ENCODE results near the gene NME2.
"Not testable (repeated sequence)": the region's sequence is repeated elsewhere in the genome, so short reads cannot be mapped to it uniquely, and the experiment has no call there.

NME2 gene

DNA sequence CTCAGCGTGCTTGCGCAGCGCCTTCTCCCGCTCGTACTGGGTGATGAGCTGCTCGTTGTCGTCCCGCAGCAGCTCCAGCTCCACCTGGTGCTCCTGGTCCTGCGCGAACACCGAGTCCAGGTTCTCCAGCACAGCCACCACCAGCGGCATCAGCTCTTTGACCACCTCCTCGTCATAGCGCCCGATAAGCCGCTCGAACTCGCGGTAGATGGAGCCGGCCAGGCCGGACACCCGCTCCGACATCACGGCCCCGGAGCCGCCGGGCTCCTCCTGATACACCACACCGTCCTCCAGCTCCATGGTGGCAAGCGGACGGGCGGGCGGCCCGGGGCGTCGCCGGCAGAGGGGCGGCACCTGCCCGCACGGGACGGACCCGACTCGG, 45.9 kb upstream of the NME2 start:
- Histone ChIP-seq H2AFZ (ENCODE audit: low read length) (peak overlapping the region; percentile 89), H3K27me3 (ENCODE audit: insufficient read depth, low read length, poor library complexity, severe bottlenecking) (no peaks in the 10 kb centered on the region), H3K9ac (ENCODE audit: low read depth, low read length, poor library complexity, severe bottlenecking) (peak overlapping the region; percentile 87), H4K20me1 (ENCODE audit: insufficient read depth, low read length, poor library complexity, severe bottlenecking) (peaks cover 40% of the 10 kb centered on the region), H3K9me2 (replicated peaks; ENCODE audit: low read depth, low read length) (no peaks in the 10 kb centered on the region), H3K4me2 (ENCODE audit: low read depth, low read length, poor library complexity, severe bottlenecking) (peak overlapping the region; percentile 98), H3F3A (ENCODE audit: low read depth) (no peaks in the 10 kb centered on the region; the same call in 1 of the 2 replicates), H3K79me2 (ENCODE audit: insufficient read depth, low read length) (peaks cover 52% of the 10 kb centered on the region), H3K9me3 (ENCODE audit: insufficient read depth, low read depth, low read length) (no peaks in the 10 kb centered on the region), H3K36me3 (ENCODE audit: insufficient read depth, low read length) (no peaks in the 10 kb centered on the region), H3K4me3 (ENCODE audit: low read length, poor library complexity, severe bottlenecking) (peak overlapping the region; percentile 98), H3K4me1 (ENCODE audit: insufficient read depth, low read length, poor library complexity, severe bottlenecking) (peaks cover 40% of the 10 kb centered on the region)
- TF ChIP-seq, protein P1, sequence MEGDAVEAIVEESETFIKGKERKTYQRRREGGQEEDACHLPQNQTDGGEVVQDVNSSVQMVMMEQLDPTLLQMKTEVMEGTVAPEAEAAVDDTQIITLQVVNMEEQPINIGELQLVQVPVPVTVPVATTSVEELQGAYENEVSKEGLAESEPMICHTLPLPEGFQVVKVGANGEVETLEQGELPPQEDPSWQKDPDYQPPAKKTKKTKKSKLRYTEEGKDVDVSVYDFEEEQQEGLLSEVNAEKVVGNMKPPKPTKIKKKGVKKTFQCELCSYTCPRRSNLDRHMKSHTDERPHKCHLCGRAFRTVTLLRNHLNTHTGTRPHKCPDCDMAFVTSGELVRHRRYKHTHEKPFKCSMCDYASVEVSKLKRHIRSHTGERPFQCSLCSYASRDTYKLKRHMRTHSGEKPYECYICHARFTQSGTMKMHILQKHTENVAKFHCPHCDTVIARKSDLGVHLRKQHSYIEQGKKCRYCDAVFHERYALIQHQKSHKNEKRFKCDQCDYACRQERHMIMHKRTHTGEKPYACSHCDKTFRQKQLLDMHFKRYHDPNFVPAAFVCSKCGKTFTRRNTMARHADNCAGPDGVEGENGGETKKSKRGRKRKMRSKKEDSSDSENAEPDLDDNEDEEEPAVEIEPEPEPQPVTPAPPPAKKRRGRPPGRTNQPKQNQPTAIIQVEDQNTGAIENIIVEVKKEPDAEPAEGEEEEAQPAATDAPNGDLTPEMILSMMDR (conservative IDR thresholded peaks at IDR 0.05; ENCODE audit: low read length), result no peak
- no peak for TF ChIP-seq EZH2phosphoT487 (IDR thresholded peaks at IDR 0.05; ENCODE audit: borderline replicate concordance)

- H3K9me3 ChIP-seq (ENCODE audit: insufficient read depth, low read depth, low read length), result no peaks in the 10 kb centered on the region
- H3K4me2 ChIP-seq (ENCODE audit: low read depth, low read length, poor library complexity, severe bottlenecking), result peak within 1 kb of the TSS; percentile 98
- no peaks in the 10 kb centered on the region for H3K9me2 ChIP-seq (replicated peaks; ENCODE audit: low read depth, low read length)
- H3K4me1 ChIP-seq (ENCODE audit: insufficient read depth, low read length, poor library complexity, severe bottlenecking), result peaks cover 40% of the 10 kb centered on the region
- peak within 1 kb of the TSS; percentile 98 for H3K4me3 ChIP-seq (ENCODE audit: low read length, poor library complexity, severe bottlenecking)
- H2AFZ ChIP-seq (ENCODE audit: low read length), result peak within 1 kb of the TSS; percentile 97
- TF ChIP-seq, protein P1 (conservative IDR thresholded peaks at IDR 0.05; ENCODE audit: low read length), result no peak
- no peak for TF ChIP-seq EZH2phosphoT487 (IDR thresholded peaks at IDR 0.05; ENCODE audit: borderline replicate concordance)
- H3K27me3 ChIP-seq (ENCODE audit: insufficient read depth, low read length, poor library complexity, severe bottlenecking), result no peaks in the 10 kb centered on the region
- no peaks in the 10 kb centered on the region for H3K36me3 ChIP-seq (ENCODE audit: insufficient read depth, low read length)
- peaks cover 39% of the 10 kb centered on the region for H4K20me1 ChIP-seq (ENCODE audit: insufficient read depth, low read length, poor library complexity, severe bottlenecking)
- no peaks in the 10 kb centered on the region; the same call in 1 of the 2 replicates for H3F3A ChIP-seq (ENCODE audit: low read depth)
- H3K9ac ChIP-seq (ENCODE audit: low read depth, low read length, poor library complexity, severe bottlenecking), result peak within 1 kb of the TSS; percentile 93
- H3K79me2 ChIP-seq (ENCODE audit: insufficient read depth, low read length), result peaks cover 46% of the 10 kb centered on the region
Observed at GRCh38 chr17:51120739-51121619, 45.2 kb upstream of the NME2 start, which contains the start of gene SPAG9. SPAG9 (minus strand) TSS chr17:51120868; CDS start chr17:51120656, 212 bp downstream.

DNA sequence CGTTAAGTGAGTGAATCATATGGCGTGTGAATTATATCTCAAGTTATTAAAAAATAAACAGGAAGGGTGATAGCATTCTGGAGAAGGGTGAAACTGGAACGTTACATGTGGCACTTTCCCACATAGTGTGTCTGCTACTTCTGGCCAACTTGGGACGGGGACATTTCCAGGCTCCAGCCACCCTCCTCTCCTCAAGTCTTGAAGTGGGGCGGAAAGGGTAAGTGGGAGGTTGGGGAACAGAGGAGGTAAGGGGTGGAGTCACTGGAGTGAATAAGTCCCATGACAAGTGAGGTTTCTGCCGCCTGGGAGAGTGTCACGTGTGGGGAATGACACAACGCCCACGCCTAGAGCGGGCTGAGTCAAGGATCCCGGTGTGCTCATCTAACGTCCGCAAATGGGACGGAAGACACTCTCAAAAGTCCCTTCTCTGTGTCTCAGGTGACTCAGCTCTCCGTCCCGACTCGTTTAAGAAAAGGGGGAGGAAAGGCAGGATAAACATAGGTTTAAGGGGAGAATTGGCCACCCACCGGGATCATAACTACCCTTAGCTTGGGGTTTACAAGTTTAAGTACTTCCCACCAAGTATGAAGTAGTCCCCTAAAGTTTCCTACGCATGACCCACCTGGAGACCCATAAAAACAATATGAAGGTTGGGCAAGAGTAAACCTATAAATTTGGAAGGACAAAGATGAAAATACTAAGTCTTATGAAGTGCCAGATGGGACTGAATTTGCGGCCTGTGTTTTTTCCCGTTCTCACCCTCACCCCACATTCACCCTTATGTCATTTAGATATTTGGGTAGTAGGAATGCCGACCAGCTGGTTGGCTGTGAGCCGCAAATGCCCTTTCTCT, 44.4 kb upstream of the NME2 start:
- Histone ChIP-seq H2AFZ (ENCODE audit: low read length) (peak overlapping the region; percentile 97; the same call in 1 of the 2 replicates), H3K9me2 (replicated peaks; ENCODE audit: low read depth, low read length) (no peaks in the 10 kb centered on the region), H4K20me1 (ENCODE audit: insufficient read depth, low read length, poor library complexity, severe bottlenecking) (peaks cover 30% of the 10 kb centered on the region), H3F3A (ENCODE audit: low read depth) (no peaks in the 10 kb centered on the region; the same call in 1 of the 2 replicates), H3K4me3 (ENCODE audit: low read length, poor library complexity, severe bottlenecking) (peak overlapping the region; percentile 98), H3K9me3 (ENCODE audit: insufficient read depth, low read depth, low read length) (no peaks in the 10 kb centered on the region), H3K4me1 (ENCODE audit: insufficient read depth, low read length, poor library complexity, severe bottlenecking) (peaks cover 32% of the 10 kb centered on the region), H3K36me3 (ENCODE audit: insufficient read depth, low read length) (no peaks in the 10 kb centered on the region), H3K9ac (ENCODE audit: low read depth, low read length, poor library complexity, severe bottlenecking) (peak overlapping the region; percentile 93), H3K27me3 (ENCODE audit: insufficient read depth, low read length, poor library complexity, severe bottlenecking) (no peaks in the 10 kb centered on the region), H3K4me2 (ENCODE audit: low read depth, low read length, poor library complexity, severe bottlenecking) (peak overlapping the region; percentile 94), H3K79me2 (ENCODE audit: insufficient read depth, low read length) (peaks cover 37% of the 10 kb centered on the region)
- TF ChIP-seq, protein P1 (conservative IDR thresholded peaks at IDR 0.05; ENCODE audit: low read length), result no peak
- no peak for TF ChIP-seq EZH2phosphoT487 (IDR thresholded peaks at IDR 0.05; ENCODE audit: borderline replicate concordance)

DNA sequence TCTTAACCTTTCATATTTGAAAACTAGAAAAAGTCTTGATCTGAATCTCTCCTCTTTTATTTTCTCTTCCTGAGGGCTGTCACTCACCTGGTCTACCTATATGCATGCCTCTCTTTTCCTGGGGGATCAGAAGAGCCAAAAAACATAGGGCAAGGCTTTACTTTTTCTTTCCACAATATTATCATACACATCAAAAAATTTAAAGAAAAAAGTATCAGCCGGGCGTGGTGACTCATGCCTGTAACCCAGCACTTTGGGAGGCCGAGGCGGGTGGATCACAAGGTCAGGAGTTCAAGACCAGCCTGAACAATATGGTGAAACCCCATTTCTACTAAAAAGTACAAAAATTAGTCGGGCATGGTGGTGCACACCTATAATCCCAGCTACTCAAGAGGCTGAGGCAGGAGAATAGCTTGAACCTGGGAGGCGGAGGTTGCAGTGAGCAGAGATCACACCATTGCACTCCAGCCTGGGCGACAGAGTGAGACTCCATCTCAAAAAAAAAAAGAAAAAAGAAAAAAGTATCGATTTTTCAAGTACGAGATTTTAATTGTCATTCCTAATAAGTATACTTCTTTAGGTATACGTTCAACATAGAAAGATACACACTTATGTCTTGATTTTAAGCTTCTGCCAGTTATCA, 43.6 kb upstream of the NME2 start:
- Histone ChIP-seq H4K20me1 (ENCODE audit: insufficient read depth, low read length, poor library complexity, severe bottlenecking) (peaks cover 25% of the 10 kb centered on the region), H3K79me2 (ENCODE audit: insufficient read depth, low read length) (peaks cover 30% of the 10 kb centered on the region), H3K4me1 (ENCODE audit: insufficient read depth, low read length, poor library complexity, severe bottlenecking) (peaks cover 27% of the 10 kb centered on the region)
- not testable (repeated sequence) for H3K9me2 ChIP-seq (replicated peaks; ENCODE audit: low read depth, low read length); H2AFZ ChIP-seq (ENCODE audit: low read length); H3K4me2 ChIP-seq (ENCODE audit: low read depth, low read length, poor library complexity, severe bottlenecking); H3K9me3 ChIP-seq (ENCODE audit: insufficient read depth, low read depth, low read length); H3K4me3 ChIP-seq (ENCODE audit: low read length, poor library complexity, severe bottlenecking); H3K9ac ChIP-seq (ENCODE audit: low read depth, low read length, poor library complexity, severe bottlenecking); H3F3A ChIP-seq (ENCODE audit: low read depth); H3K27me3 ChIP-seq (ENCODE audit: insufficient read depth, low read length, poor library complexity, severe bottlenecking); H3K36me3 ChIP-seq (ENCODE audit: insufficient read depth, low read length)

Data from Loucy (cell line).